Right lobe of liver (tissue), 6 donors: ENCODE results near the gene DDI1. TPM values are rescaled to one million over a fixed set of nuclear protein-coding genes. Genes with fewer than 3 reads are reported as not detected.

ENCODE experiments used
- ATAC-seq, 4 donors: fragments of 200-7000 bp; cut with Tn5 transposase; one replicate each; pipeline ENCODE4 v1.9.1; 2020; ENCODE audit warnings: mild to moderate bottlenecking in 4 of 4, moderate library complexity in 4 of 4
- DNase-seq, 3 donors: peaks; one replicate each; pipeline ENCODE4 v3.0.0-alpha.2; 2020
- H3K27ac ChIP-seq, 3 donors: fragments of 200-600 bp; one replicate each; pipeline ENCODE4 v1.8.0; 2022
- H3K27me3 ChIP-seq, 2 donors: fragments of 200-600 bp; one replicate each; pipeline ENCODE4 v1.8.0; 2022
- H3K36me3 ChIP-seq, 4 donors: fragments of 200-600 bp; sonication (generic) in 1 of 4; one replicate each; pipeline versions ENCODE4 v1.5.1 to v1.8.0; 2017 to 2022; ENCODE audit warnings: control low read depth in 1 of 4
- H3K4me1 ChIP-seq, 4 donors: fragments of 200-600 bp; sonication (generic) in 1 of 4; one replicate each; pipeline versions ENCODE4 v1.5.1 to v1.8.0; 2017 to 2022; ENCODE audit warnings: control low read depth in 1 of 4
- H3K4me3 ChIP-seq, 3 donors: fragments of 200-600 bp; one replicate each; pipeline ENCODE4 v1.8.0; 2022
- H3K9me3 ChIP-seq, 4 donors: fragments of 200-600 bp; sonication (generic) in 1 of 4; one replicate each; pipeline versions ENCODE4 v1.5.1 to v1.8.0; 2017 to 2022; ENCODE audit warnings: control low read depth in 1 of 4
- POLR2A ChIP-seq: fragments of 450-650 bp; IDR thresholded peaks from one replicate; pipeline ENCODE4 v1.6.1; 2017; ENCODE audit warnings: antibody characterized with exemption, mild to moderate bottlenecking
- WGBS: methylation state at CpG from one replicate; pipeline ENCODE4 v1.1.6; 2018; ENCODE audit warnings: low coverage, low lambda C conversion rate; ENCODE audit not compliant: insufficient coverage; ENCODE audit errors: missing lambda C conversion rate; 5-methylcytosine and 5-hydroxymethylcytosine counted together
- intact Hi-C, 2 donors: fragments of 100-400 bp; cut with DNase I; formaldehyde crosslinking; loops; one replicate each; pipeline versions ENCODE4 v1.11.2 to v1.14.1; 2022
- long read RNA-seq: library from polyadenylated mRNA; unstranded; transcript quantifications from one replicate; pipeline ENCODE4 v2.0.0, GENCODE V29; 2019
- total RNA-seq, 6 experiments: library from RNA; depleted of rRNA in 2 of 6; stranded (reverse); fragments of >200 nt in 2 of 6; fragmentation: NEBNext Ultra II Directional in 3 of 6; extraction: Animal tissue kit (Norgen Biotek cat#: 25700) in 3 of 6; gene quantifications; one replicate each; pipeline versions ENCODE4 v1.1.0 to v1.2.4, GENCODE V29; 2016 to 2023
- TF ChIP-seq, protein P1 (sequence below), 4 donors: fragments of 200-600 bp in 3 of 4; fragments of 450-650 bp in 1 of 4; IDR thresholded peaks; one replicate each; pipeline versions ENCODE4 v1.5.1 to v1.8.0; 2016 to 2022; ENCODE audit warnings: antibody characterized with exemption in 4 of 4, mild to moderate bottlenecking in 2 of 4
- donor health status: DM: no; HTN: yes; CAD: no.
- donor health status: DM: no; HTN: no; CAD: no.
- donor health status: DM: no; HTN: no; CAD: no.
- donor health status: DM: no; HTN: yes; CAD: no.
- donor health status: DM: no; HTN: yes; CAD: no.

Gene DDI1
- not detected for total RNA-seq
- long read RNA-seq: 0 reads

GRCh38 chr11:104036588-104036987, at the start of gene DDI1:
DDI1 (plus strand) TSS chr11:104036640; CDS start chr11:104036823, 183 bp downstream.
- 92% methylated on average over 11 of the region's 26 CpGs for WGBS
- intact Hi-C loops: no loop called here
- H3K36me3 ChIP-seq: no peaks in the 10 kb centered on the region
- DNase-seq: no peak
- H3K27me3 ChIP-seq: no peaks in the 10 kb centered on the region
- no peak within 1 kb of the TSS for H3K27ac ChIP-seq
- TF ChIP-seq POLR2A: no peak
- TF ChIP-seq, protein P1, sequence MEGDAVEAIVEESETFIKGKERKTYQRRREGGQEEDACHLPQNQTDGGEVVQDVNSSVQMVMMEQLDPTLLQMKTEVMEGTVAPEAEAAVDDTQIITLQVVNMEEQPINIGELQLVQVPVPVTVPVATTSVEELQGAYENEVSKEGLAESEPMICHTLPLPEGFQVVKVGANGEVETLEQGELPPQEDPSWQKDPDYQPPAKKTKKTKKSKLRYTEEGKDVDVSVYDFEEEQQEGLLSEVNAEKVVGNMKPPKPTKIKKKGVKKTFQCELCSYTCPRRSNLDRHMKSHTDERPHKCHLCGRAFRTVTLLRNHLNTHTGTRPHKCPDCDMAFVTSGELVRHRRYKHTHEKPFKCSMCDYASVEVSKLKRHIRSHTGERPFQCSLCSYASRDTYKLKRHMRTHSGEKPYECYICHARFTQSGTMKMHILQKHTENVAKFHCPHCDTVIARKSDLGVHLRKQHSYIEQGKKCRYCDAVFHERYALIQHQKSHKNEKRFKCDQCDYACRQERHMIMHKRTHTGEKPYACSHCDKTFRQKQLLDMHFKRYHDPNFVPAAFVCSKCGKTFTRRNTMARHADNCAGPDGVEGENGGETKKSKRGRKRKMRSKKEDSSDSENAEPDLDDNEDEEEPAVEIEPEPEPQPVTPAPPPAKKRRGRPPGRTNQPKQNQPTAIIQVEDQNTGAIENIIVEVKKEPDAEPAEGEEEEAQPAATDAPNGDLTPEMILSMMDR (IDR thresholded peaks at IDR 0.05): no peak
- H3K9me3 ChIP-seq: no peaks in the 10 kb centered on the region
- H3K4me3 ChIP-seq: no peak within 1 kb of the TSS
- H3K4me1 ChIP-seq: no peaks in the 10 kb centered on the region
- peak in 1 of 4 donors; percentile 47 for ATAC-seq

DNA sequence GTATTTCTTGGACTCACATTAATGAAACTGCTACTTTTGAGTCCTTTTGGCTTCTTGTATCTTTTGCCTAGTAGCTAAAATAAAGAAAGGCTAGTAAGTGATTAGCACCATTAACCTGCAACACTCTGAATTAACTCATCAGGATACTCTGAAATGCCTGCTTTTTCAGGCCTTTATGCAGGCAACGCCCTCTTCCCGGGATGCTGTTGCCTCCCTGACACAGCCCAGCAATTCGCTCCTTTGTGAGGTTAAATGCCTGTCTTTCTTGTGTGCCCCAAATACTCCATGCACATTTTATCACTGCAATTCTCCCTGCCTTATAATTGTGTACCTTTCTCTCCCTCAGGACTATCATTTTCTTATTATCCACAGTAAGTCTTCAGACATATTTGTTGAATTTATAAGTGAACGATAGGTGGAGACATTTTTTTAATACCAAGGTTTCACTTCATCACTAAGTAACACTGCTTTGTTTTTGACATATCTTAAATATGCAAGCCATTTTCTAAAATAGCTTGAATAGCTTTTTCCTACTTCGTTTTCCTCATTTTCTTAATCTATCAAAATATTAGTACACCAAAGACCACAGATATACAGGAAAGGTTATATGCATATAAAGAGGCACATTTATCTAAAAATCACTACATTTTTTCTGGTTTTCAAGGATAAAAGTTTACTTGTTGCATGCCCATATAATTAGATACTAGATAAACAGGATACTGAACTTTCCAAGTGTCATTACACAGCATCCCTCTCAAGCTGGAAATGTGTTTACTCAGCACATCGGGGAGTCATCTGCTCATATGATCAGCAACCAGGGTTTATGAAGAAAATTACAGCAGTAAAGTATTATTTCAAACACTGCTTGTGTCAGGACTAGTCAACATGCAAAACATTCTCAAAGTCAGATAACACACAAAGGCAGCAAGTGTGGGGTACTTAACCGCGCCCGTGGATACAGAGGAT, 48.5 kb upstream of the DDI1 start:
- WGBS: 50% methylated on average over 9 of the region's 9 CpGs
- H3K4me3 ChIP-seq: no peak overlapping the region
- no peaks in the 10 kb centered on the region for H3K27me3 ChIP-seq
- DNase-seq (no peak), ATAC-seq (no peak)
- no peak for TF ChIP-seq POLR2A
- TF ChIP-seq, protein P1 (IDR thresholded peaks at IDR 0.05): no peak
- H3K4me1 ChIP-seq: no peaks in the 10 kb centered on the region
- no peaks in the 10 kb centered on the region for H3K9me3 ChIP-seq
- intact Hi-C loops: no loop called here
- no peaks in the 10 kb centered on the region for H3K36me3 ChIP-seq
- H3K27ac ChIP-seq: no peak overlapping the region

DNA sequence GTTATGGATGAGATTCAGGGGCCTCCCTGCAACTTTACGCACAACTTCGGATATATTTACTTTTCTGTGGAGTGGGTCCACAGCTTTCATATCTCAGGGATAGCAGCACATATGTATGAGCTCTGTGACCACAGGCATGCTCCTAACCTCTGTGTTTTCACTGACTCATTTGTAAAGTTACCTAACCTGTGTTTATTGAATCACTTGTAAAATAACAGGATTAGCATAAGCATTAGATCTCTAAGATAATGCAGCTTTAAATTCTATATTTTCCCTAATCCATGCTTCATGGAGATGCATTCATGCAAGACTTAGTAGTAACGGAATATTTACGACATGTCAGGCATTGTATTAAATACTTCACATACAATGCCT, 47.9 kb upstream of the DDI1 start:
- H3K36me3 ChIP-seq: no peaks in the 10 kb centered on the region
- DNase-seq (no peak), ATAC-seq (no peak)
- intact Hi-C loops: no loop called here
- H3K27me3 ChIP-seq: no peaks in the 10 kb centered on the region
- WGBS: 41% methylated on average over 4 of the region's 4 CpGs
- no peak overlapping the region for H3K27ac ChIP-seq
- H3K4me3 ChIP-seq: no peak overlapping the region
- TF ChIP-seq POLR2A: no peak
- TF ChIP-seq, protein P1 (IDR thresholded peaks at IDR 0.05): no peak
- no peaks in the 10 kb centered on the region for H3K9me3 ChIP-seq
- H3K4me1 ChIP-seq: no peaks in the 10 kb centered on the region

- Histone ChIP-seq H3K36me3 (no peaks in the 10 kb centered on the region), H3K27ac (no peak overlapping the region), H3K27me3 (no peaks in the 10 kb centered on the region), H3K4me3 (no peak overlapping the region), H3K9me3 (no peaks in the 10 kb centered on the region), H3K4me1 (no peaks in the 10 kb centered on the region)
- no peak for TF ChIP-seq POLR2A
- TF ChIP-seq, protein P1 (IDR thresholded peaks at IDR 0.05): no peak
- intact Hi-C loops: no loop called here
- ATAC-seq (no peak), DNase-seq (no peak)
Observed at GRCh38 chr11:103993507-103993906, 42.9 kb upstream of the DDI1 start.
